NT2/D1 (cell line): Measurements from ENCODE around the gene NPAS1.

Experiments used
- DNase-seq: peaks from one replicate; pipeline ENCODE4 v3.0.0-alpha.2; 2011; ENCODE audit warnings: low read depth, low spot score
- H3K27me3 ChIP-seq: 2 replicates; pipeline ENCODE4 v1.6.0; 2011; ENCODE audit warnings: mild to moderate bottlenecking; ENCODE audit not compliant: insufficient read length, insufficient read depth
- H3K36me3 ChIP-seq: 2 replicates; pipeline ENCODE4 v1.6.1; 2011; ENCODE audit warnings: mild to moderate bottlenecking, low read length, mixed read lengths; ENCODE audit not compliant: insufficient read depth, insufficient read length
- H3K4me1 ChIP-seq: 2 replicates; pipeline ENCODE4 v1.5.1; 2011; ENCODE audit not compliant: insufficient read depth, insufficient read length
- H3K4me3 ChIP-seq: 2 replicates; pipeline ENCODE4 v1.5.1; 2011; ENCODE audit warnings: low read depth; ENCODE audit not compliant: insufficient read length
- H3K9ac ChIP-seq: 2 replicates; pipeline ENCODE4 v1.6.0; 2011; ENCODE audit warnings: low read depth; ENCODE audit not compliant: insufficient read length
- H3K9me3 ChIP-seq: 2 replicates; pipeline ENCODE4 v1.5.1; 2011; ENCODE audit warnings: mild to moderate bottlenecking, low read length; ENCODE audit not compliant: insufficient read depth
- SUZ12 ChIP-seq: IDR thresholded peaks from 2 replicates; pipeline ENCODE4 v1.6.1; 2011; ENCODE audit not compliant: insufficient read length, insufficient read depth; ENCODE audit errors: extremely low read depth
- YY1 ChIP-seq: IDR thresholded peaks from 2 replicates; pipeline ENCODE4 v1.6.1; 2011; ENCODE audit not compliant: insufficient read length, insufficient read depth
- ZNF274 ChIP-seq: IDR thresholded peaks from 2 replicates; pipeline ENCODE4 v1.6.1; 2011; ENCODE audit warnings: mild to moderate bottlenecking, low read depth, low read length

Gene NPAS1

GRCh38 chr19:47089767-47090350 lies 70.2 kb downstream of the NPAS1 start:
- no peaks in the 10 kb centered on the region for H3K9me3 ChIP-seq
- TF ChIP-seq SUZ12 (no peak), ZNF274 (no peak), YY1 (no peak)
- no peak overlapping the region for H3K9ac ChIP-seq
- H3K36me3 ChIP-seq: peaks cover 76% of the 10 kb centered on the region
- DNase-seq: no peak
- H3K27me3 ChIP-seq: no peaks in the 10 kb centered on the region
- H3K4me1 ChIP-seq: peaks cover 5% of the 10 kb centered on the region
- H3K4me3 ChIP-seq: no peak overlapping the region

DNA sequence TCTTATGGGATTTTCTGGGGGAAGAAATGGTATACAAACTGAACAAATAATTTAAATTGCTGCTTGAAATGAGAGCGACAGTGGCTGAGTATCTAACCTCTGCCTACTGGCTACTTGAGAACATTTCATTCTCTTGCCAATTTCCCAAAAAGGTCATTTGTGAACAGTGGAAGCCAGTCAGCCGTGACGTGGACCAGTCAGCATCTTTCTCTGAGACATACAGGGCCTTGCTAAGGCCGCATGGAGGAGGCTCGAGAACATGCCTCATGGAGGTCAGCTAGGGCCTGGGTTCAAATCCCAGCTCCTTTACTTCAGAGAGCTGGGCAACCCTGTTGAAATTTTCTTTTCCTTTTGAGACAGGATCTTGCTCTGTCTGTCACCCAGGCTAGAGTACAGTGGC lies 73.6 kb downstream of the NPAS1 start:
- Histone ChIP-seq H3K9ac (no peak overlapping the region), H3K27me3 (no peaks in the 10 kb centered on the region), H3K4me1 (peaks cover 17% of the 10 kb centered on the region), H3K4me3 (no peak overlapping the region), H3K36me3 (peaks cover 71% of the 10 kb centered on the region), H3K9me3 (no peaks in the 10 kb centered on the region)
- no peak for DNase-seq
- TF ChIP-seq ZNF274: no peak
- TF ChIP-seq YY1: no peak
- no peak for TF ChIP-seq SUZ12

DNA sequence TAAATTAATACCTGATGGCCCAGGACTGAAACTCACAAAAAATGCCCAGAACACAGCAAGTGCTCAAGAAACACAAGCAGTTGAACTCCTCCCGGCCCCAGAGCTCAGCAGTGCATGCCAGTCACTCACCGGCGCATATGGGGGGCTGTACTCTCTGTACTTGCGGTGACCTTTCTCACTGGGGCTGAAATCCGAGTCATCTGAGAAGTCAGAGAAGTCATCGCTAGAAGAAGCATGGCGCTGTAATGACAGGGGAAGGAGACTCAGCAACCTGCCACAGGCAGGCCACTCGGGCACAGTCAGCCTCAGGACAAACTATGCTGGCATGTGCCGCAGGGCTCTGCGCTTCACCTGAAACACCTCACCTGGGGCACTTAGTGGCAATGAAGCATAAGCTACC lies 74.2 kb downstream of the NPAS1 start:
- TF ChIP-seq ZNF274 (no peak), YY1 (no peak), SUZ12 (no peak)
- Histone ChIP-seq H3K36me3 (peaks cover 68% of the 10 kb centered on the region), H3K4me1 (peaks cover 17% of the 10 kb centered on the region), H3K4me3 (no peak overlapping the region), H3K27me3 (no peaks in the 10 kb centered on the region), H3K9ac (no peak overlapping the region), H3K9me3 (no peaks in the 10 kb centered on the region)
- no peak for DNase-seq

DNA sequence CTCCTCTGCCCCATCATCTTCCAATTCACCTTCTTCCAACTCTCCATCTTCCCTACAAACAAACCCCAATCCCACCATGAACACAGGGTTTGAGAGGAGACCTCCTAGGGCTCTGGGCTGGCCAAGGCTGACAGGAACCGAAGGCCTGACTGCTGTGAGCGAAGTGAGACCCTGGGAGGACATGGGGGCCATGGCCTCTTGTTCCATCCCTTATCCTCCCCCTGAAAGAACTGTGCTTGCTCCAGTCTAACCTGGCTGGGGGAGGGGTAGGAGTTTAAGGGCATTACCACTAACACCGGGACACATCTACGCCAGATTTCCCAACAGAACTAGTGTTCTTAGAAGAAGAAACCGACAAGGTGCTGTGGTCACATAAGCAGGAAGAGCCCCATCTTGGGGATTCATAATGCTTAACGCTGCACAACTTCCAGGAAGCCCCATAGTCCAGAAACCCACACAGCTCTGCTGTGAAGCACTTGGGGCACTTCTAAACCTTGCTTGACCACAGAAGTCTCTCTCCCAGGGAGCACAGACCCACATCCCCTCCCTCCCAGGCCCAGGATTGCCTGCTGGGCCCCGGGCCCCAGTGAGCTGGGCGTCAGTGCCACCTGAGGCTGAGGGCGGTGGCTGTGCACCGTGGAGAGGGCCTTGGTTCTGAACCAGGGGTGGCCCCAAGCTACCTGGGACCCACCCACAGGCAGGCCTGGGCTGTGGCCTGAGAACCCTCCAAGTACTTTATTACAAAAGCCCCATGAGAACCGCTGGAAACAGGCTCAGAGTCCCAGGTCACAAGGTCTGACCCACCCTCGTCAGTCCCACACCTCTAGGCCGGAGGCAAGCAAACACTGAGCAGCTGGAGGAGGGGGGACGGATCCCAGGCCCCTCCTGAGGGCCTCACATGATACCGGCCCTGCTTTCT lies 75.2 kb downstream of the NPAS1 start:
- TF ChIP-seq ZNF274 (no peak), YY1 (no peak), SUZ12 (no peak)
- DNase-seq: no peak
- H3K4me3 ChIP-seq: no peak overlapping the region
- H3K4me1 ChIP-seq: peaks cover 19% of the 10 kb centered on the region
- peaks cover 60% of the 10 kb centered on the region for H3K36me3 ChIP-seq
- peak overlapping the region; percentile 56 for H3K9ac ChIP-seq
- no peaks in the 10 kb centered on the region for H3K27me3 ChIP-seq
- no peaks in the 10 kb centered on the region for H3K9me3 ChIP-seq
